NK-92 (cell line): ENCODE data around the gene STX7.

Experiments used
- DNase-seq: peaks from one replicate; lab custom pipeline; 2025; ENCODE audit not compliant: unreplicated experiment; lab: John Stamatoyannopoulos, UW

Gene STX7

GRCh38 chr6:132414322-132414721, 98.6 kb downstream of the STX7 start:
- DNase-seq = no peak

- DNase-seq = no peak
These were observed 99.5 kb downstream of the STX7 start for GRCh38 chr6:132413499-132413802.

GRCh38 chr6:132412656-132413498, 100.0 kb downstream of the STX7 start:
- DNase-seq = no peak

GRCh38 chr6:132411296-132411695, 101.6 kb downstream of the STX7 start:
- DNase-seq = no peak

- no peak for DNase-seq
These were observed 102.1 kb downstream of the STX7 start for GRCh38 chr6:132410830-132411229.

- no peak for DNase-seq
These were observed 107.6 kb downstream of the STX7 start for GRCh38 chr6:132405143-132405915.

GRCh38 chr6:132404736-132405135, 108.2 kb downstream of the STX7 start:
- no peak for DNase-seq

GRCh38 chr6:132404330-132404729, 108.6 kb downstream of the STX7 start:
- DNase-seq = no peak

- no peak for DNase-seq
These were observed 111.2 kb downstream of the STX7 start for GRCh38 chr6:132401618-132402285.

GRCh38 chr6:132400883-132401617, 111.9 kb downstream of the STX7 start, which contains the start of gene MOXD1:
Gene MOXD1, minus strand, starts transcription at chr6:132401475. Its CDS starts 49 bp downstream, at chr6:132401426.
- no peak for DNase-seq

GRCh38 chr6:132400555-132400882, 112.4 kb downstream of the STX7 start:
- DNase-seq = no peak

- DNase-seq = no peak
These were observed 113.4 kb downstream of the STX7 start for GRCh38 chr6:132399376-132400074.
